GM12872 (cell line): ENCODE measurements around the gene CMSS1.

Experiments
- CTCF ChIP-seq: IDR thresholded peaks from 3 replicates; pipeline ENCODE4 v1.5.1; 2011; ENCODE audit warnings: low read depth, mild to moderate bottlenecking, low read length, moderate library complexity; ENCODE audit not compliant: insufficient read depth

The CMSS1 gene

GRCh38 chr3:100108464-100109079, 290.9 kb downstream of the CMSS1 start:
- no peak for TF ChIP-seq CTCF

GRCh38 chr3:100110162-100110561, 292.5 kb downstream of the CMSS1 start:
- TF ChIP-seq CTCF: no peak

- no peak for TF ChIP-seq CTCF
Observed at GRCh38 chr3:100111728-100112127, 294.1 kb downstream of the CMSS1 start.

GRCh38 chr3:100113723-100114412, 296.2 kb downstream of the CMSS1 start:
- TF ChIP-seq CTCF: no peak

- no peak for TF ChIP-seq CTCF
Observed at GRCh38 chr3:100114413-100115030, 296.9 kb downstream of the CMSS1 start, which contains the start of gene FILIP1L. Gene FILIP1L, minus strand, starts transcription at chr3:100114501.

- no peak for TF ChIP-seq CTCF
Observed at GRCh38 chr3:100117093-100117492, 299.4 kb downstream of the CMSS1 start.

- TF ChIP-seq CTCF: no peak
Observed at GRCh38 chr3:100120012-100120411, 302.4 kb downstream of the CMSS1 start.
